Esophagus squamous epithelium (tissue), 4 donors: Measurements from ENCODE around the gene BBX.

Experiments used
- CTCF ChIP-seq, 6 experiments: fragments of 450-650 bp in 4 of 6; fragments of 200-600 bp in 2 of 6; sonication (generic) in 2 of 6; IDR thresholded peaks; one replicate each; pipeline ENCODE4 v1.5.1; 2016 to 2019; ENCODE audit warnings: antibody characterized with exemption in 6 of 6, mild to moderate bottlenecking in 4 of 6, moderate library complexity in 4 of 6
- POLR2A ChIP-seq, 4 donors: fragments of 450-650 bp; IDR thresholded peaks; one replicate each; pipeline ENCODE4 v1.6.1; 2017; ENCODE audit warnings: antibody characterized with exemption in 4 of 4, mild to moderate bottlenecking in 4 of 4, moderate library complexity in 3 of 4

- peak in 5 of 6 experiments; percentile 29 to 65 (median 59) for TF ChIP-seq CTCF (IDR thresholded peaks at IDR 0.05)
- no peak for TF ChIP-seq POLR2A (IDR thresholded peaks at IDR 0.05)
Measured at GRCh38 chr3:107846279-107846852, 323.6 kb downstream of the BBX start.
